A673 (cell line): ENCODE measurements around the gene PLIN5.

Experiments
- EZH2 ChIP-seq: fragments of 200-600 bp; sonication (generic); IDR thresholded peaks from 2 replicates; pipeline ENCODE4 v1.6.1; 2017; ENCODE audit warnings: borderline replicate concordance, low read depth, mild to moderate bottlenecking, mixed read lengths, antibody characterized with exemption, low read length; ENCODE audit not compliant: poor library complexity, severe bottlenecking
- TF ChIP-seq, protein P1 (sequence below): fragments of 300-800, 200-600 bp; sonication (generic); conservative IDR thresholded peaks from 2 replicates; pipeline ENCODE4 v1.5.1; 2017; ENCODE audit warnings: low read depth, mild to moderate bottlenecking, antibody characterized with exemption, low read length, moderate library complexity, mixed read lengths

GRCh38 chr19:4531562-4532165 is 3.4 kb downstream of the PLIN5 start:
- no peak for TF ChIP-seq EZH2
- TF ChIP-seq, protein P1, sequence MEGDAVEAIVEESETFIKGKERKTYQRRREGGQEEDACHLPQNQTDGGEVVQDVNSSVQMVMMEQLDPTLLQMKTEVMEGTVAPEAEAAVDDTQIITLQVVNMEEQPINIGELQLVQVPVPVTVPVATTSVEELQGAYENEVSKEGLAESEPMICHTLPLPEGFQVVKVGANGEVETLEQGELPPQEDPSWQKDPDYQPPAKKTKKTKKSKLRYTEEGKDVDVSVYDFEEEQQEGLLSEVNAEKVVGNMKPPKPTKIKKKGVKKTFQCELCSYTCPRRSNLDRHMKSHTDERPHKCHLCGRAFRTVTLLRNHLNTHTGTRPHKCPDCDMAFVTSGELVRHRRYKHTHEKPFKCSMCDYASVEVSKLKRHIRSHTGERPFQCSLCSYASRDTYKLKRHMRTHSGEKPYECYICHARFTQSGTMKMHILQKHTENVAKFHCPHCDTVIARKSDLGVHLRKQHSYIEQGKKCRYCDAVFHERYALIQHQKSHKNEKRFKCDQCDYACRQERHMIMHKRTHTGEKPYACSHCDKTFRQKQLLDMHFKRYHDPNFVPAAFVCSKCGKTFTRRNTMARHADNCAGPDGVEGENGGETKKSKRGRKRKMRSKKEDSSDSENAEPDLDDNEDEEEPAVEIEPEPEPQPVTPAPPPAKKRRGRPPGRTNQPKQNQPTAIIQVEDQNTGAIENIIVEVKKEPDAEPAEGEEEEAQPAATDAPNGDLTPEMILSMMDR = no peak
